ENCODE measurements around the gene PTGER1. TPM values are rescaled to one million over a fixed set of nuclear protein-coding genes. Genes with fewer than 3 reads are reported as not detected.
A peak's percentile ranks its signal among the peaks of the same experiment; 100 is the strongest.

Gene PTGER1
- total and polyA plus RNA-seq, 9 of the 15 experiments (the other 6 are each of a cell fraction or from before 2014, with no cell fraction given): 0.06 to 0.36 (median 0.31) TPM; not detected in 5

- no peak for TF ChIP-seq RNF219 (CRISPR knock-in tag; IDR thresholded peaks at IDR 0.05)
- TF ChIP-seq HMBOX1 (IDR thresholded peaks at IDR 0.05): peak; percentile 57; the same call in 1 of the 2 replicates
- TF ChIP-seq SMARCA4 (IDR thresholded peaks at IDR 0.05): 0 out of 2 replicates have a peak, but pooled peaks have one; percentile 68
- TF ChIP-seq CBFA2T3 (IDR thresholded peaks at IDR 0.05): peak; percentile 92
- no peak for TF ChIP-seq DDX20 (tag; IDR thresholded peaks at IDR 0.05; ENCODE audit: low read depth)
- TF ChIP-seq SMARCC2 (IDR thresholded peaks at IDR 0.05; ENCODE audit: low read depth): peak; percentile 46; the same call in 1 of the 2 replicates
- peak; percentile 47 for TF ChIP-seq HDAC3 (IDR thresholded peaks at IDR 0.05; ENCODE audit: borderline replicate concordance, partially characterized antibody)
- TF ChIP-seq ZNF76 (CRISPR knock-in tag; IDR thresholded peaks at IDR 0.05; ENCODE audit: borderline replicate concordance): no peak
- TF ChIP-seq JUNB (CRISPR knock-in tag; conservative IDR thresholded peaks at IDR 0.05): no peak
- peak; percentile 70 for TF ChIP-seq TCF3 (CRISPR knock-in tag; IDR thresholded peaks at IDR 0.05)
- TF ChIP-seq CAMTA2 (CRISPR knock-in tag; conservative IDR thresholded peaks at IDR 0.05): no peak
- TF ChIP-seq TAL1 (IDR thresholded peaks at IDR 0.05): peak; percentile 75
- TF ChIP-seq NR2C2 (CRISPR knock-in tag; IDR thresholded peaks at IDR 0.05): no peak
- peak; percentile 78 for TF ChIP-seq NR2C2 (tag; IDR thresholded peaks at IDR 0.05)
- no peak for TF ChIP-seq POLR3G (IDR thresholded peaks at IDR 0.05; ENCODE audit: extremely low read depth, insufficient read length, insufficient replicate concordance)
- TF ChIP-seq RFX1 (IDR thresholded peaks at IDR 0.05): peak; percentile 75; the same call in 1 of the 2 replicates
- TF ChIP-seq TEAD1 (CRISPR knock-in tag; IDR thresholded peaks at IDR 0.05): 0 out of 4 replicates have a peak, but pooled peaks of 1 of the 2 experiments have one; percentile 28
- 0 out of 2 replicates have a peak, but pooled peaks have one; percentile 61 for TF ChIP-seq STAT6 (CRISPR knock-in tag; IDR thresholded peaks at IDR 0.05)
- TF ChIP-seq CEBPG (CRISPR knock-in tag; IDR thresholded peaks at IDR 0.05): no peak; the same call in 1 of the 2 replicates
- peak; percentile 25 to 47; a peak in 3 of 4 replicates for TF ChIP-seq CEBPG (tag; conservative IDR thresholded peaks at IDR 0.05 in 1 of 2, IDR thresholded peaks at IDR 0.05 in 1 of 2)
Observed at GRCh38 chr19:14507704-14508542, 32.8 kb upstream of the PTGER1 start (continued).
